Measurements from ENCODE around the gene EHMT2. TPM values are rescaled to one million over a fixed set of nuclear protein-coding genes. Genes with fewer than 3 reads are reported as not detected.

Gene EHMT2
- total and polyA plus RNA-seq, 2 of the 8 experiments (the other 6 are each of a cell fraction or from before 2014, with no cell fraction given), result 125 to 177 TPM

DNA sequence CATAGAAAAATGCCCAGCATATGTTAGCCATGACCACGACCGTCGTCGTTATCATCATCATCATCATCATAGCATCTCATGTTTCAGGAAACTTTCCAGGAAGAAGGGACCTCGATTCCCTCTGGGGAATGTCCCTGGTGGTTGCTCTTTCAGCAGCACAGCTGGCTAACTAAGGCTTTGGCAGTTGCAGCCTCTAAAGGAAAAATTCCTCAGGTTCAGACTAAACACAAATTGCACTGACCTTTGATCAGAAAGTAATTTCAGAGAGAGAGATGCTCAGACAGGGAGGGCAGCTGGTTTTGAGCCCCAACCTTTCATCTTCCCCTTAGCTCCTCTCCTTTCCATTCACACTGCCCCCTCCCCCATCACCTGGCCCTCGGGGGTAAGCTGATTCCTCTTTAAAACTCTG is 42.8 kb upstream of the EHMT2 start:
- no peaks in the 10 kb centered on the region for H3K36me3 ChIP-seq (ENCODE audit: control insufficient read depth in 2 of 4, insufficient read depth in 4 of 4, low read length in 3 of 4)
- FAIRE-seq, result no peak
- H3K9me3 ChIP-seq (ENCODE audit: insufficient read depth in 2 of 2, low read depth in 1 of 2, low read length in 1 of 2), result no peaks in the 10 kb centered on the region
- no peaks in the 10 kb centered on the region for H3K23me2 ChIP-seq (ENCODE audit: low read depth, low read length)
- H2BK20ac ChIP-seq (ENCODE audit: low read length), result no peak overlapping the region
- no peak overlapping the region for H2BK5ac ChIP-seq (ENCODE audit: low read depth, low read length)
- H3K27ac ChIP-seq (ENCODE audit: low read depth, low read length), result no peak overlapping the region
- no peaks in the 10 kb centered on the region for H3K79me1 ChIP-seq (ENCODE audit: low read depth, low read length)
- H3K56ac ChIP-seq (replicated peaks; ENCODE audit: insufficient read length, low read depth, low read length), result no peak overlapping the region
- no peaks in the 10 kb centered on the region for H3K79me2 ChIP-seq (ENCODE audit: control insufficient read depth in 1 of 2, insufficient read depth in 2 of 2, low read length in 2 of 2)
- CTCF ChIA-PET (ENCODE audit: partially characterized antibody), result interaction anchor here (0.6 to 7.8 kb wide), 6 partner anchors 11 to 343 kb away, joined by 3 to 53 read pairs (median 4); no protein-coding TSS in a partner anchor
- H3K27me3 ChIP-seq (replicated peaks in 1 of 4; ENCODE audit: control insufficient read depth in 3 of 4, extremely low read depth in 1 of 4, insufficient read depth in 3 of 4, low read length in 3 of 4), result peaks cover 0 to 6% (median 0%) of the 10 kb centered on the region in 4 experiments; a peak in 1 of 7 replicates
- H3K4ac ChIP-seq (replicated peaks; ENCODE audit: insufficient read length, low read depth, low read length), result no peak overlapping the region
- H2BK12ac ChIP-seq (ENCODE audit: low read depth, low read length), result no peak overlapping the region
- 0 out of 7 replicates have a peak, but pooled peaks cover 0 to 2% (median 0%) of the 10 kb centered on the region in 4 experiments for H3K4me1 ChIP-seq (replicated peaks in 1 of 4; ENCODE audit: control insufficient read depth in 3 of 4, insufficient read depth in 4 of 4, low read length in 3 of 4)
- no peak overlapping the region for H2AK5ac ChIP-seq (ENCODE audit: low read depth, low read length)
- H3K18ac ChIP-seq (ENCODE audit: extremely low read depth, low read length), result no peak overlapping the region; the same call in 1 of the 2 replicates
- no peak overlapping the region for H4K5ac ChIP-seq (ENCODE audit: insufficient read length, low read depth, low read length)
- no peak overlapping the region for H2BK15ac ChIP-seq (ENCODE audit: low read length)
- no peak overlapping the region for H2BK120ac ChIP-seq (replicated peaks; ENCODE audit: low read depth, low read length)
- H3K14ac ChIP-seq (ENCODE audit: insufficient read length), result no peak overlapping the region
- POLR2A ChIA-PET (ENCODE audit: partially characterized antibody), result interaction anchor here (0.8 to 6.9 kb wide), 6 partner anchors 10 to 42 kb away, joined by 3 to 47 read pairs (median 4); partner anchors contain the start of gene EHMT2
- H4K8ac ChIP-seq (ENCODE audit: extremely low read depth, insufficient read depth, low read length), result no peak overlapping the region
- 0 out of 2 replicates have a peak overlapping the region, but pooled peaks have one; percentile 36 for H2AFZ ChIP-seq (ENCODE audit: low read length)
- no peak overlapping the region for H3K9ac ChIP-seq (replicated peaks in 1 of 4; ENCODE audit: extremely low read depth in 1 of 4, low read depth in 3 of 4, low read length in 3 of 4)
- H4K20me1 ChIP-seq (replicated peaks in 1 of 2; ENCODE audit: control insufficient read depth in 1 of 2, insufficient read depth in 2 of 2, low read length in 2 of 2), result no peaks in the 10 kb centered on the region
- no peak overlapping the region for H3K4me3 ChIP-seq (ENCODE audit: extremely low read depth in 1 of 4, insufficient read depth in 2 of 4, low read depth in 3 of 4, low read length in 4 of 4)
- no peak overlapping the region for H4K91ac ChIP-seq (replicated peaks; ENCODE audit: insufficient read length, low read length)
- no peak for DNase-seq (ENCODE audit: low read depth in 1 of 2, low spot score in 2 of 2)
- H3K23ac ChIP-seq (ENCODE audit: insufficient read length), result no peak overlapping the region
- H3K4me2 ChIP-seq (ENCODE audit: insufficient read depth in 1 of 2, low read depth in 2 of 2, low read length in 2 of 2), result no peak overlapping the region
- 60% methylated on average over 6 of the region's 6 CpGs; no CpG with 5 or more reads in 1 of the 2 experiments for WGBS, 2 experiments (ENCODE audit: extremely low coverage in 1 of 2, insufficient coverage in 1 of 2, insufficient read length in 1 of 2, insufficient replicate concordance in 2 of 2, low coverage in 1 of 2, low lambda C conversion rate in 2 of 2, missing lambda C conversion rate in 1 of 2)
- TF ChIP-seq EP300 (IDR thresholded peaks at IDR 0.05; ENCODE audit: borderline replicate concordance in 1 of 2, low read depth in 2 of 2, low read length in 2 of 2) (no peak), SP4 (IDR thresholded peaks at IDR 0.05; ENCODE audit: low read length) (no peak), NANOG (IDR thresholded peaks at IDR 0.05; ENCODE audit: insufficient read depth, low read depth, low read length, poor library complexity, severe bottlenecking) (no peak), KDM4A (IDR thresholded peaks at IDR 0.05; ENCODE audit: low read depth, low read length, severe bottlenecking) (no peak), SIX5 (IDR thresholded peaks at IDR 0.05; ENCODE audit: low read depth, low read length) (no peak), MAFK (IDR thresholded peaks at IDR 0.05; ENCODE audit: low read depth, low read length) (no peak), SIN3A (conservative IDR thresholded peaks at IDR 0.05 in 1 of 2, IDR thresholded peaks at IDR 0.05 in 1 of 2; ENCODE audit: low read depth in 1 of 2, low read length in 2 of 2) (no peak), TCF12 (IDR thresholded peaks at IDR 0.05; ENCODE audit: low read depth, low read length) (no peak), BRCA1 (IDR thresholded peaks at IDR 0.05; ENCODE audit: low read depth, low read length) (no peak), POU5F1 (IDR thresholded peaks at IDR 0.05; ENCODE audit: low read depth, low read length) (no peak)
- TF ChIP-seq, protein P1, sequence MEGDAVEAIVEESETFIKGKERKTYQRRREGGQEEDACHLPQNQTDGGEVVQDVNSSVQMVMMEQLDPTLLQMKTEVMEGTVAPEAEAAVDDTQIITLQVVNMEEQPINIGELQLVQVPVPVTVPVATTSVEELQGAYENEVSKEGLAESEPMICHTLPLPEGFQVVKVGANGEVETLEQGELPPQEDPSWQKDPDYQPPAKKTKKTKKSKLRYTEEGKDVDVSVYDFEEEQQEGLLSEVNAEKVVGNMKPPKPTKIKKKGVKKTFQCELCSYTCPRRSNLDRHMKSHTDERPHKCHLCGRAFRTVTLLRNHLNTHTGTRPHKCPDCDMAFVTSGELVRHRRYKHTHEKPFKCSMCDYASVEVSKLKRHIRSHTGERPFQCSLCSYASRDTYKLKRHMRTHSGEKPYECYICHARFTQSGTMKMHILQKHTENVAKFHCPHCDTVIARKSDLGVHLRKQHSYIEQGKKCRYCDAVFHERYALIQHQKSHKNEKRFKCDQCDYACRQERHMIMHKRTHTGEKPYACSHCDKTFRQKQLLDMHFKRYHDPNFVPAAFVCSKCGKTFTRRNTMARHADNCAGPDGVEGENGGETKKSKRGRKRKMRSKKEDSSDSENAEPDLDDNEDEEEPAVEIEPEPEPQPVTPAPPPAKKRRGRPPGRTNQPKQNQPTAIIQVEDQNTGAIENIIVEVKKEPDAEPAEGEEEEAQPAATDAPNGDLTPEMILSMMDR (IDR thresholded peaks at IDR 0.05; ENCODE audit: control extremely low read depth in 1 of 3, insufficient read depth in 1 of 3, low read depth in 1 of 3, low read length in 3 of 3), result no peak

All from H1 (cell line).